AG09319 (cell line): Measurements from ENCODE around the gene LSM11.
A peak's percentile ranks its signal among the peaks of the same experiment; 100 is the strongest.

ENCODE experiments used
- DNase-seq: peaks from one replicate; pipeline ENCODE4 v3.0.0-alpha.2; 2010; ENCODE audit warnings: low read depth; ENCODE audit errors: extremely low read depth
- TF ChIP-seq, protein P1 (sequence below): IDR thresholded peaks from 2 replicates; pipeline ENCODE4 v1.5.1; 2011; ENCODE audit warnings: low read depth, mild to moderate bottlenecking, inconsistent platforms, low read length, moderate library complexity

LSM11 gene

DNA sequence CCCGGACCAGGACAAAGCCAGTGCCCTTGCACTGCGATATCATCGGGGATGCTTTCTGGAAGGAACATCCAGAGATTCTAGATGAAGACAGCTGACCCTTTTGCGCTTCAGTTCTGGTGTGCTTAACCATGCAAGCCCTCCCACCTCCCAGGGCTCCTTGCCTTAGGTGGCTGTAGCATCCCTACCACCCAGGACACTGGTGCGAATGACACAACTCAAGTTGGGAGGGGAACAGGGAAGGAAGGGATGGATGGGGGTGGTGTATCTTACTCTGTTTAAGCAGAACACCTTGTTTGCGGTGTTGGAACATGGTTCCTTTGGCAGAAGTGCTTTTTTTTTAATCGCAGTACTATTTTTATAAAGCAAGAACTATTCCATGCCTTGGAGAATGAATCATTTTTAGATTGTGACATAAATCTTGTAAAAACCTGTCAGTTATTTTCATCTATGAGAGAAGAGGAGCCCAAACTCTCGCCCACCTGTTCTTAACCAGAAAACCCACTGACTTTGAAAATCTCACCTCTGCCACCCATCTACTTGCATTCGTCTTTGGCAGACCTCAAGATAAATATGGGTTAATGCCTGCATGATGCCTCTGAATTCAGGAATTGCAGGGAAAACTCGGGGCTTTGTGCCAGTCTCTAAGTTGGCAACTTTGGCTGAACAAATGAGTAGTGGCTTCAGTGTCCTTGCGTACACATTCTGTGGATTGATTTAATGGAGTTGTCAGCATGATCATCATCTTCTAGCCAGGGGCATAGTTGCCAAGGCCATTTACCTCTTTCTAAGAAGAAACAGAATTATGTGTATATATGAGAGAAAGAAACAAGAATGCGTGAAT, 3.9 kb upstream of the LSM11 start:
- TF ChIP-seq, protein P1, sequence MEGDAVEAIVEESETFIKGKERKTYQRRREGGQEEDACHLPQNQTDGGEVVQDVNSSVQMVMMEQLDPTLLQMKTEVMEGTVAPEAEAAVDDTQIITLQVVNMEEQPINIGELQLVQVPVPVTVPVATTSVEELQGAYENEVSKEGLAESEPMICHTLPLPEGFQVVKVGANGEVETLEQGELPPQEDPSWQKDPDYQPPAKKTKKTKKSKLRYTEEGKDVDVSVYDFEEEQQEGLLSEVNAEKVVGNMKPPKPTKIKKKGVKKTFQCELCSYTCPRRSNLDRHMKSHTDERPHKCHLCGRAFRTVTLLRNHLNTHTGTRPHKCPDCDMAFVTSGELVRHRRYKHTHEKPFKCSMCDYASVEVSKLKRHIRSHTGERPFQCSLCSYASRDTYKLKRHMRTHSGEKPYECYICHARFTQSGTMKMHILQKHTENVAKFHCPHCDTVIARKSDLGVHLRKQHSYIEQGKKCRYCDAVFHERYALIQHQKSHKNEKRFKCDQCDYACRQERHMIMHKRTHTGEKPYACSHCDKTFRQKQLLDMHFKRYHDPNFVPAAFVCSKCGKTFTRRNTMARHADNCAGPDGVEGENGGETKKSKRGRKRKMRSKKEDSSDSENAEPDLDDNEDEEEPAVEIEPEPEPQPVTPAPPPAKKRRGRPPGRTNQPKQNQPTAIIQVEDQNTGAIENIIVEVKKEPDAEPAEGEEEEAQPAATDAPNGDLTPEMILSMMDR = no peak
- no peak for DNase-seq

DNA sequence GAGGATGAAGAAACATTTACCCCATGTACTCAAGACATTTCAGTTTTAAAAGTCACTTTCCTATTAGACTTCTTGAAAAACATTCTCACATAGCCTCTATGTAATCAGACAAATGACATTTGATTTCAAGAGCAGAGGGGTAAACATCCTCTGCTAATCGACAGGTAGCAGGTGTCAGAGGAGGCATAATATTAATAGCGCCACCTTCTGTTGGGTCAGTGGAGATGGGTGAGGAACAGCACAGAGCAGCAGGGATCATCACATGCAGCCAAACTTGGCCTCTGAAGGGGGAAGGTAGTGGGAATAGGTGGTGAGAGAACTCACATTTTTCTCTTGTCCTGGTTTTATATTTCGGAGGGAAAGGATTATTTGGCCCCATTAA, 3.3 kb upstream of the LSM11 start:
- no peak for DNase-seq
- TF ChIP-seq, protein P1 = peak; percentile 31

DNA sequence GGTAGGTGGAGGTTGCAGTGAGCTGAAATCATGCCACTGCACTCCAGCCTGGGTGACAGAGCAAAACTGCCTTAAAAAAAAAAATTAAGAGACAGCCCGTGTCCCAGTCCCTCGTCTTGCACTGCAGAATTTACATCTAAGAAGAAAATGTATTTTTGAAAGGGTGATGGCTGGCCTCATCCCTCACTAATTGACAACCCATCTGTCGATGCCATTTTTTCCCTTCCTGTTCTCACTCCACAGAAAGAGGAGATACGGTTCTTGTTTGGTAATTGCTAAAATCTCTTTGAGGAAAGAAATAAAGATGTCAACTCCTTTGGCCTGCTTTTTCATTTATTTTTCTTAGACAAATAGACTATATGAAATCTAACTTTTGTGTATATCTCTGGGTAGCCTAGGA, 2.4 kb upstream of the LSM11 start:
- TF ChIP-seq, protein P1 = no peak
- no peak for DNase-seq

DNA sequence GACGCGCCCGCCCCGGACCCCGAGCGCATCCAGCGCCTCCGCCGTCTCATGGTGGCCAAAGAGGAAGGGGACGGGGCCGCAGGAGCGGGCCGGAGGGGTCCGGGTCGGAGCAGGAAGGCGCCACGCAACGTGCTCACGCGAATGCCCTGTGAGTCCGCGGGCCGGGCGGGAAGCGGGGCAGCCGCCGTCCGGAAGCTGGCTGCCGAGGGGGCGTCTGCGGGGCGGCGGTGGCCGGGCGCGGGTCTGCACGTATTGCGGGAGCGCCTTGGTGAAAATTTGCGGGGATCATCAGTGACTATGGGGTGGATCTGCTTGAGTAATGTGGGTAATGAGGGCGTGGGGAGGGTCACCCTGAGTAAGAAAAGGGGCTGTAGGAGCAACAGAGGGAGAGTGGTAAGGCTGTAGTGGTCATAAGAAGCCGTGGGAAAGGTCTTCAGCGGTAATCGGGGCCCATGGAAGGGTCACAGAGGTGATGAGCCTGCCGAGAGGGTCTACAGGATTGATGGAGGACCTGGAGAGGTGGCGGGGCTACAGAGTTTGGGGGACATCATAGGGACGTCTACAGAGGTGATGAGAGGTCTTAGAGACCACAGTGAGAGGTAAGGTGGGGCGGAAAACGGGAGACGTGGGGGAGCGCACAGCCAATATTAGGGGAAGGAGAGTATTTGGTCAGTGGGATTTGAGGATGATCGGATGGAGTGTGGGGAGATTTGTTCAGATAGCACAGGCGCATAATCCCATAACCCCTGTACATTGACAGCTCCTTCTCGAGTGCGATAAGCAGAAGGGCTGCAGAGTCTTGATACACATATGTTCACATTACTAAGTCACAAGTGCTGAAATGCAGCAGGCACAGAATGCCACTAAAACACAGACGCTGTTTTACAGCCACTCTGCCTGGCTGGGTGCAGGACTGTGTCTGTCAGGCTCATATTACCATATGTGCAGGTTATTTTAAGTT, 819 bp downstream of the LSM11 start:
- TF ChIP-seq, protein P1 = no peak
- no peak for DNase-seq

DNA sequence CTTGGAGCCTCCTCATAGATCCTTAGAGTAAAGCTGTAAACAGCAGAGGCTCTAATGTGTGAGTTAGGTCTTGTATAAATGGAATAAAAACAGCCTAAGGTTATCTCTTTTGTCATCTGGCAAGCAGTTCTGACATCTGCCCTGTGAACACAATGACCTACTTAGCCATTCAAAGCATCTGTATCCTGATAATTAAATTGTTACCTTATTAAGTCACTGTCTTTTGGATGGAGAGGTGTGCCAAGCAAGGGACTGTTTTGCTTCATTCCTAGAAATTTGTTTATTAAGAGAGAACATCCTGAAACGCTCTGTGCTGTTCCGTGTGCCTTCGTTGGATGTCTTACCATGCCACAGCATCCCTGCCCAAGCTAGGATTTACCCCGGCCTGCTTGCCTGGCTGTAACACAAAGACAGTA, 1.5 kb downstream of the LSM11 start:
- TF ChIP-seq, protein P1 = no peak
- no peak for DNase-seq

DNA sequence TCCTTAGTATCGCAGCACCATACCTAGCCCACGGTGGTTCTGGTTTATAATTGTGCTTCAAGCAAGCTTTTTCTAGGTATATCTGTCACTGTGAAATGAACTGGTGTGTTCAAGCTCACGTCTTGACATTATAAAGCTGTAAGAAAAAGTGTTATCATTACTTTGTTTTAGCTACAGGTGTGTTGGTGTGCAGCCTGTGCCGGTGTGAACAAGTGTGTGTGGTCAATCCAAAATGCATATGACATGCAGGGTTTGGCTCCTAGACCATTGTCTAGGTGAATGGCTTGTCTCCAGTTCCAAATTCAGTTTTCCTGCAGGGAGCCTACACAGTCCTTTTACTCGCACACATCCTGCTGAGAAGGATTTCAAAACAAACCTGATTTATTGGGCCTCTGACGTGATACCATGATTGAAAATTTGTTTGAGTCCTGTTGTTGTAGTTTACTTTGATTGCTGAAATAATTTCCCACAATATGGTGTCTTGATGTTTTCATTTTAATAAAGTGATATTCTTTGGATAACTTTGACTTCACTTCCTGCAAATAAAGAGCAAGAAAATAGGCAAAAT, 3.7 kb downstream of the LSM11 start:
- no peak for DNase-seq

More for the DNA sequence above, 3.7 kb downstream of the LSM11 start:
- TF ChIP-seq, protein P1 = no peak
